Measurements from ENCODE around the gene PLCD3.

GRCh38 chr17:45127548-45128300 lies 4.6 kb downstream of the PLCD3 start:
- TF ChIP-seq POLR2A (IDR thresholded peaks at IDR 0.05): no peak
- TF ChIP-seq EP300 (IDR thresholded peaks at IDR 0.05): no peak

Data from suprapubic skin (tissue), 2 donors.